Measurements from ENCODE around the gene LHX6. TPM values are rescaled to one million over a fixed set of nuclear protein-coding genes. Genes with fewer than 3 reads are reported as not detected.

The LHX6 gene
- total and polyA plus RNA-seq, 2 of the 13 experiments (the other 11 are each of a cell fraction or from before 2014, with no cell fraction given), result 1.1 to 1.3 TPM

DNA sequence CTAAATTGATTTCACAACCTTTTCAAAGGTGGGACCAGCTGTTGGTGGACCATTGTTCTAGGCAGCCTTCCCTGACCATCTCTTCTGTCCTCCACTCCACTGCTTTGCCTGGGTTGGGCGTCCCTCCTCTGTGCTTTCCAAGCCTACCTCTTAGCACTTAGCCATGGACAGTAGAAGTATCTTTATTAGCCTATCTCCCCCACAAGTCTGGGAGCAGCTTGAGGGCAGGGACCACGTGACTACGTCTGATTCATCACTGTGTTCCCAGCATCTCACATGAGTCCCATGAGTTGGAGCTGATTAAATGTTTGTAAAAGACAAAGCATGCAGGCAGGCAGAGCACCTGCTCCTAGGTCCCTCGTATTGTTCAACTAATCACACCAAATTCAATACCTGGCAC, 48.1 kb downstream of the LHX6 start (continued):
- TF ChIP-seq SOX5 (CRISPR knock-in tag; IDR thresholded peaks at IDR 0.05; ENCODE audit: borderline replicate concordance) (0 out of 2 replicates have a peak, but pooled peaks have one; percentile 25), MIXL1 (CRISPR knock-in tag; IDR thresholded peaks at IDR 0.05) (no peak), ARHGAP35 (CRISPR knock-in tag; IDR thresholded peaks at IDR 0.05; ENCODE audit: borderline replicate concordance) (no peak), SAP130 (CRISPR knock-in tag; IDR thresholded peaks at IDR 0.05; ENCODE audit: low read depth) (0 out of 2 replicates have a peak, but pooled peaks have one; percentile 15), ATM (IDR thresholded peaks at IDR 0.05; ENCODE audit: borderline replicate concordance) (no peak), ZNF619 (CRISPR knock-in tag; IDR thresholded peaks at IDR 0.05) (no peak), MEIS1 (CRISPR knock-in tag; IDR thresholded peaks at IDR 0.05; ENCODE audit: borderline replicate concordance) (no peak), ZKSCAN1 (IDR thresholded peaks at IDR 0.05; ENCODE audit: low read length) (no peak), FOSL2 (CRISPR knock-in tag; IDR thresholded peaks at IDR 0.05) (peak; percentile 85), ZNF253 (CRISPR knock-in tag; IDR thresholded peaks at IDR 0.05; ENCODE audit: borderline replicate concordance) (no peak), RARA (CRISPR knock-in tag; IDR thresholded peaks at IDR 0.05) (0 out of 2 replicates have a peak, but pooled peaks have one; percentile 21), MYC (CRISPR knock-in tag; IDR thresholded peaks at IDR 0.05; ENCODE audit: borderline replicate concordance) (no peak), ZBTB3 (CRISPR knock-in tag; IDR thresholded peaks at IDR 0.05; ENCODE audit: borderline replicate concordance, low read depth) (no peak), HCFC1 (IDR thresholded peaks at IDR 0.05; ENCODE audit: low read depth, low read length) (no peak), ZNF737 (CRISPR knock-in tag; IDR thresholded peaks at IDR 0.05; ENCODE audit: borderline replicate concordance) (no peak), ZNF614 (CRISPR knock-in tag; IDR thresholded peaks at IDR 0.05; ENCODE audit: borderline replicate concordance) (no peak), SMARCC2 (IDR thresholded peaks at IDR 0.05) (no peak), SMARCE1 (IDR thresholded peaks at IDR 0.05; ENCODE audit: borderline replicate concordance) (no peak), PITX1 (CRISPR knock-in tag; IDR thresholded peaks at IDR 0.05) (no peak), KLF12 (CRISPR knock-in tag; IDR thresholded peaks at IDR 0.05; ENCODE audit: borderline replicate concordance) (no peak)
- TF ChIP-seq, protein P1, sequence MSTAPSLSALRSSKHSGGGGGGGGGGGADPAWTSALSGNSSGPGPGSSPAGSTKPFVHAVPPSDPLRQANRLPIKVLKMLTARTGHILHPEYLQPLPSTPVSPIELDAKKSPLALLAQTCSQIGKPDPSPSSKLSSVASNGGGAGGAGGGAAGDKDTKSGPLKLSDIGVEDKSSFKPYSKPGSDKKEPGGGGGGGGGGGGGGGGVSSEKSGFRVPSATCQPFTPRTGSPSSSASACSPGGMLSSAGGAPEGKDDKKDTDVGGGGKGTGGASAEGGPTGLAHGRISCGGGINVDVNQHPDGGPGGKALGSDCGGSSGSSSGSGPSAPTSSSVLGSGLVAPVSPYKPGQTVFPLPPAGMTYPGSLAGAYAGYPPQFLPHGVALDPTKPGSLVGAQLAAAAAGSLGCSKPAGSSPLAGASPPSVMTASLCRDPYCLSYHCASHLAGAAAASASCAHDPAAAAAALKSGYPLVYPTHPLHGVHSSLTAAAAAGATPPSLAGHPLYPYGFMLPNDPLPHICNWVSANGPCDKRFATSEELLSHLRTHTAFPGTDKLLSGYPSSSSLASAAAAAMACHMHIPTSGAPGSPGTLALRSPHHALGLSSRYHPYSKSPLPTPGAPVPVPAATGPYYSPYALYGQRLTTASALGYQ (CRISPR knock-in tag; IDR thresholded peaks at IDR 0.05), result no peak
- TF ChIP-seq, protein P2, sequence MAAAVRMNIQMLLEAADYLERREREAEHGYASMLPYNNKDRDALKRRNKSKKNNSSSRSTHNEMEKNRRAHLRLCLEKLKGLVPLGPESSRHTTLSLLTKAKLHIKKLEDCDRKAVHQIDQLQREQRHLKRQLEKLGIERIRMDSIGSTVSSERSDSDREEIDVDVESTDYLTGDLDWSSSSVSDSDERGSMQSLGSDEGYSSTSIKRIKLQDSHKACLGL (CRISPR knock-in tag; IDR thresholded peaks at IDR 0.05), result no peak
- TF ChIP-seq, protein P3, sequence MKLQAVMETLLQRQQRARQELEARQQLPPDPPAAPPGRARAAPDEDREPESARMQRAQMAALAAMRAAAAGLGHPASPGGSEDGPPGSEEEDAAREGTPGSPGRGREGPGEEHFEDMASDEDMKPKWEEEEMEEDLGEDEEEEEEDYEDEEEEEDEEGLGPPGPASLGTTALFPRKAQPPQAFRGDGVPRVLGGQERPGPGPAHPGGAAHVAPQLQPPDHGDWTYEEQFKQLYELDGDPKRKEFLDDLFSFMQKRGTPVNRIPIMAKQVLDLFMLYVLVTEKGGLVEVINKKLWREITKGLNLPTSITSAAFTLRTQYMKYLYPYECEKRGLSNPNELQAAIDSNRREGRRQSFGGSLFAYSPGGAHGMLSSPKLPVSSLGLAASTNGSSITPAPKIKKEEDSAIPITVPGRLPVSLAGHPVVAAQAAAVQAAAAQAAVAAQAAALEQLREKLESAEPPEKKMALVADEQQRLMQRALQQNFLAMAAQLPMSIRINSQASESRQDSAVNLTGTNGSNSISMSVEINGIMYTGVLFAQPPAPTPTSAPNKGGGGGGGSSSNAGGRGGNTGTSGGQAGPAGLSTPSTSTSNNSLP (IDR thresholded peaks at IDR 0.05; ENCODE audit: low read depth, low read length), result 0 out of 2 replicates have a peak, but pooled peaks have one; percentile 16

Data from HepG2 (cell line).